GM12878 (cell line): Measurements from ENCODE around the gene RNF121. TPM values are rescaled to one million over a fixed set of nuclear protein-coding genes. Genes with fewer than 3 reads are reported as not detected.

ENCODE experiments used
- ATAC-seq: fragments of 200-7000 bp; cut with Tn5 transposase; 3 replicates; pipeline ENCODE4 v1.9.1; 2020; ENCODE audit warnings: mild to moderate bottlenecking, moderate library complexity
- BruUV-seq: library from RNA; stranded (reverse); fragments of 400-500 nt; replicated peaks from 2 replicates; lab custom pipeline; 2021; lab: Mats Ljungman, UMichigan
- CTCF ChIA-PET: fragments of 300-600 bp; sonication (Branson Sonifier 250); formaldehyde crosslinking; extraction: SDS; loops from one replicate; lab custom pipeline; 2021; ENCODE audit warnings: inconsistent platforms; lab: Yijun Ruan, JAX
- POLR2A ChIA-PET: fragments of 350-600 bp; formaldehyde crosslinking; extraction: SDS; loops from one replicate; lab custom pipeline; 2021; ENCODE audit warnings: inconsistent platforms; lab: Charles Lee
- RAD21 ChIA-PET: fragments of 300-600 bp; sonication (Branson Sonifier 250); formaldehyde crosslinking; loops from one replicate; lab custom pipeline; 2023; ENCODE audit warnings: antibody characterized with exemption; ENCODE audit not compliant: unreplicated experiment; lab: Charles Lee
- SMC1A ChIA-PET: fragments of 300-600 bp; sonication (Branson Sonifier 250); formaldehyde crosslinking; loops from one replicate; lab custom pipeline; 2023; ENCODE audit not compliant: unreplicated experiment, uncharacterized antibody; lab: Charles Lee
- DNase-seq: peaks from one replicate; pipeline ENCODE4 v3.0.0-alpha.2; 2011; ENCODE audit warnings: low read depth, low spot score
- FAIRE-seq: peaks from 3 replicates; lab custom pipeline; 2011; peaks lifted over from hg19 to GRCh38; lab: Jason Lieb, UNC
- H2AFZ ChIP-seq: 2 replicates; pipeline ENCODE4 v1.6.0; 2011; ENCODE audit warnings: low read depth, low read length, control low read depth; ENCODE audit not compliant: control insufficient read depth
- H3K27ac ChIP-seq: 2 replicates; pipeline ENCODE4 v1.5.1; 2011; ENCODE audit warnings: control low read depth; ENCODE audit not compliant: control insufficient read depth, insufficient read depth
- H3K27me3 ChIP-seq, 2 experiments: replicated peaks in 1 of 2; 2 replicates each; pipeline versions ENCODE4 v1.6.0 to v1.6.1; 2011; ENCODE audit warnings: low read length in 1 of 2; ENCODE audit not compliant: control insufficient read depth in 2 of 2, insufficient read depth in 2 of 2
- H3K36me3 ChIP-seq, 2 experiments: 2 replicates each; pipeline ENCODE4 v1.5.1; 2011; ENCODE audit warnings: low read length in 1 of 2; ENCODE audit not compliant: control insufficient read depth in 2 of 2, insufficient read depth in 2 of 2
- H3K4me1 ChIP-seq: 2 replicates; pipeline ENCODE4 v1.6.1; 2011; ENCODE audit warnings: mild to moderate bottlenecking, low read length, moderate library complexity, mixed read lengths; ENCODE audit not compliant: control insufficient read depth, insufficient read depth
- H3K4me2 ChIP-seq: 2 replicates; pipeline ENCODE4 v1.6.0; 2011; ENCODE audit warnings: control low read depth; ENCODE audit not compliant: control insufficient read depth, insufficient read depth
- H3K4me3 ChIP-seq: fragments of 200-600 bp; sonication (generic); 2 replicates; pipeline ENCODE4 v1.5.1; 2016
- H3K79me2 ChIP-seq: 2 replicates; pipeline ENCODE4 v1.6.0; 2011; ENCODE audit warnings: low read length; ENCODE audit not compliant: control insufficient read depth, insufficient read depth
- H3K9ac ChIP-seq: 2 replicates; pipeline ENCODE4 v1.8.0; 2011; ENCODE audit warnings: low read length, control low read depth, mixed read lengths; ENCODE audit not compliant: control insufficient read depth, insufficient read depth
- H3K9me3 ChIP-seq: replicated peaks from 3 replicates; pipeline ENCODE4 v1.5.1; 2011; ENCODE audit warnings: mild to moderate bottlenecking, low read length; ENCODE audit not compliant: control insufficient read depth, insufficient read depth
- H4K20me1 ChIP-seq: 2 replicates; pipeline ENCODE4 v1.6.0; 2011; ENCODE audit not compliant: control insufficient read depth, insufficient read depth
- CEBPB ChIP-seq, 2 experiments: fragments of 150-350 bp in 1 of 2; IDR thresholded peaks; 2 replicates each; pipeline ENCODE4 v1.6.1; 2012 to 2014; ENCODE audit warnings: low read depth in 2 of 2, low read length in 2 of 2, borderline replicate concordance in 1 of 2, inconsistent platforms in 1 of 2
- FOS ChIP-seq: IDR thresholded peaks from 3 replicates; pipeline ENCODE4 v1.6.1; 2011; ENCODE audit warnings: borderline replicate concordance; ENCODE audit not compliant: insufficient read length; ENCODE audit errors: extremely low read depth
- GATAD2B ChIP-seq: fragments of 450-650 bp; conservative IDR thresholded peaks from 2 replicates; pipeline ENCODE4 v1.6.1; 2017; ENCODE audit warnings: low read depth, mild to moderate bottlenecking, moderate library complexity
- IKZF2 ChIP-seq, 2 experiments: fragments of 450-650 bp; IDR thresholded peaks; 2 replicates each; pipeline ENCODE4 v1.6.1; 2017; ENCODE audit warnings: mild to moderate bottlenecking in 2 of 2, moderate library complexity in 2 of 2
- MEF2A ChIP-seq: IDR thresholded peaks from 2 replicates; pipeline ENCODE4 v1.6.1; 2011; ENCODE audit warnings: low read depth, mild to moderate bottlenecking, low read length, moderate library complexity; ENCODE audit not compliant: insufficient read depth
- PAX8 ChIP-seq: fragments of 450-650 bp; IDR thresholded peaks from 2 replicates; pipeline ENCODE4 v1.6.1; 2017; ENCODE audit warnings: mild to moderate bottlenecking, moderate library complexity
- POLR2A ChIP-seq: IDR thresholded peaks from 2 replicates; pipeline ENCODE4 v1.6.1; 2011; ENCODE audit warnings: low read depth, mild to moderate bottlenecking, low read length
- RAD21 ChIP-seq: IDR thresholded peaks from 2 replicates; pipeline ENCODE4 v1.6.1; 2011; ENCODE audit warnings: mild to moderate bottlenecking, low read depth, low read length, moderate library complexity; ENCODE audit not compliant: insufficient read depth
- STAT3 ChIP-seq: IDR thresholded peaks from 2 replicates; pipeline ENCODE4 v1.6.1; 2011; ENCODE audit warnings: low read depth, low read length, improper control_type of control experiment
- SUPT20H ChIP-seq: IDR thresholded peaks from 2 replicates; pipeline ENCODE4 v1.6.1; 2011; ENCODE audit warnings: low read depth, mild to moderate bottlenecking, low read length, moderate library complexity, borderline replicate concordance; ENCODE audit not compliant: control insufficient read depth
- TBL1XR1 ChIP-seq: IDR thresholded peaks from 2 replicates; pipeline ENCODE4 v1.6.1; 2012; ENCODE audit warnings: low read depth, low read length, improper control_type of control experiment
- ZNF622 ChIP-seq: fragments of 450-650 bp; IDR thresholded peaks from 2 replicates; pipeline ENCODE4 v1.6.1; 2017; ENCODE audit warnings: mild to moderate bottlenecking, inconsistent platforms
- WGBS: methylation state at CpG from one replicate; pipeline ENCODE4 v1.1.6; 2016; ENCODE audit warnings: low lambda C conversion rate; ENCODE audit not compliant: insufficient replicate concordance, insufficient coverage; ENCODE audit errors: missing lambda C conversion rate; 5-methylcytosine and 5-hydroxymethylcytosine counted together
- in situ Hi-C: fragments of 300-500 bp; cut with MboI; formaldehyde crosslinking; loops from 9 replicates; pipeline ENCODE4 v1.14.3; 2018; ENCODE audit warnings: mixed read lengths
- intact Hi-C: fragments of 100-400 bp; cut with micrococcal nuclease; formaldehyde crosslinking; loops from one replicate; pipeline ENCODE4 v1.14.2; 2022; ENCODE audit not compliant: unreplicated experiment
- polyA plus RNA-seq, 11 experiments: library from polyadenylated mRNA; depleted of rRNA in 4 of 11; unstranded in 6 of 11; stranded (reverse) in 5 of 11; fragments of >200 nt; fragmentation: Nextera tagmentation in 4 of 11; fragmentation: Illumina TruSeq in 1 of 11; extraction: Ambion mirVana in 4 of 11; extraction: Trizol in 1 of 11; gene quantifications; 1 replicate in 1 of 11; 2 replicates in 10 of 11; pipeline versions ENCODE4 v1.2.1 to v1.2.3, GENCODE V29; 2011 to 2016; ENCODE audit warnings: inconsistent platforms in 2 of 11, missing spikeins in 2 of 11, low read depth in 1 of 11
- total RNA-seq, 4 experiments: library from RNA; depleted of rRNA in 3 of 4; stranded (reverse); fragments of >200 nt in 3 of 4; fragmentation: Illumina TruSeq in 1 of 4; extraction: Trizol in 1 of 4; gene quantifications; 2 replicates each; pipeline versions ENCODE4 v1.2.1 to v1.2.3, GENCODE V29; 2013 to 2021
- TF ChIP-seq, protein P1 (sequence below): IDR thresholded peaks from 2 replicates; pipeline ENCODE4 v1.6.1; 2012; ENCODE audit warnings: low read depth, low read length, improper control_type of control experiment
- TF ChIP-seq, protein P2 (sequence below): IDR thresholded peaks from 2 replicates; pipeline ENCODE4 v1.6.1; 2012; ENCODE audit warnings: low read depth, low read length, improper control_type of control experiment

RNF121 gene
- total and polyA plus RNA-seq, 10 of the 15 experiments (the other 5 are each of a cell fraction or from before 2014, with no cell fraction given): 8.6 to 73.7 (median 32.7) TPM

DNA sequence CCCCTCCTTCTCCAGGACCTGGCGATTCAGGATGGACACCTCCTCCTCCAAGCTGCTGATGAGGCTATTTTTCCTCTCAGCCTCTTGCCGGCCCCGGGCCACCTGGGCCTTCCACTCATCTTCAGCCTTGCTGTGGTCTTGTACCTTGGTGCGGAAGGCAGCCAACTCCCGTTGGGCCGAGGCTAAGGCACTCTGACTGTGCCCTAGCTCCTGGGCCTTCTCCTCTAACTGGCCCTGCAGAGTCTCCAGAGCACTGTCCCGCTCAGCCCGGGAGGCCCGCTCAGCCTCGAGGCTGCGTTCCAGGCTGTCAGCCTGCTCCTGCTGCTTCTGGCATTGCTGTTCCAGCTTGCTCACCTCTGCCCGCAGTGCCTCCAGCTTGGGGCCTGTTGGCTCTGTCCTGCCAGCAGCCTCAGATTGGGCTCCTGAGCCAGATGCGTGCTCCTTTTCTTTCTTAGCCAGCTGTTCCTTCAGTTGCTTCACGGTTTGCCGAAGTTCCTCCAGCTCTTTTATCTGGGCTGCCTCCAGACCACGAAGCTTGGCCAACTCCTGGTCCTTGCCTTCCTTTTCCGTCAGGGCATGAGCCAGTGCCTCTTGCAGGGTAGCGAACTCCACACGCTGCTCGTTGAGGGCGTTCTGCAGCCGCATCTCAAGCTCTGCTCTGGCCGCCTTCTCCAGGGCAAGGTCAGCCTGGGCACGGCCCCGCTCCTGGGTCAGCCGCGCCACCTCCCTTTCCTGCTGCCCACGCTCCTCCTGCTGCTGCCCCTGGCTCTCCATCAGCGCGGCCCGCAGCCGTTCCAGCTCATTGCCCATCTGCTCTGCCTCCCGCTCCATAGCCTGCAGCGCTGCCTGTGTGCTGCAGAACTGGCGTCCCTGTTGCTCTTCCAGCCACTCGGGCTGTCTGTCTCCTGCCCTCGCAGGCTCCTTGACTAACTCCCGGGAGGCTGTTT lies 85.2 kb downstream of the RNF121 start:
- FAIRE-seq (no peak), DNase-seq (no peak), ATAC-seq (no peak)
- Histone ChIP-seq H3K9me3 (no peaks in the 10 kb centered on the region), H4K20me1 (0 out of 2 replicates have a peak, but pooled peaks cover 3% of the 10 kb centered on the region), H3K36me3 (peaks cover 45 to 66% of the 10 kb centered on the region in 2 experiments), H2AFZ (no peak overlapping the region), H3K27me3 (no peaks in the 10 kb centered on the region), H3K4me1 (no peaks in the 10 kb centered on the region), H3K4me3 (no peak overlapping the region), H3K27ac (no peak overlapping the region), H3K4me2 (no peak overlapping the region), H3K9ac (no peak overlapping the region), H3K79me2 (no peaks in the 10 kb centered on the region)
- in situ Hi-C loops (no loop called here), intact Hi-C loops (no loop called here)
- 98% methylated on average over 38 of the region's 38 CpGs for WGBS
- TF ChIP-seq ZNF622: no peak
- TF ChIP-seq POLR2A: peak; percentile 50; the same call in 1 of the 2 replicates
- ChIA-PET RAD21 (interaction anchor here (1.1 to 4.5 kb wide), 4 partner anchors 22 to 130 kb away, joined by 4 to 51 read pairs (median 6); no protein-coding TSS in a partner anchor), POLR2A (no interaction called here), SMC1A (interaction anchor here (1.0 to 7.3 kb wide), 8 partner anchors 9 to 417 kb away, joined by 3 to 64 read pairs (median 4); partner anchors contain the start of gene IL18BP), CTCF (interaction anchor here (0.6 to 9.0 kb wide), 11 partner anchors 13 to 417 kb away, joined by 3 to 138 read pairs (median 3); no protein-coding TSS in a partner anchor)
- no TSS peak for BruUV-seq

DNA sequence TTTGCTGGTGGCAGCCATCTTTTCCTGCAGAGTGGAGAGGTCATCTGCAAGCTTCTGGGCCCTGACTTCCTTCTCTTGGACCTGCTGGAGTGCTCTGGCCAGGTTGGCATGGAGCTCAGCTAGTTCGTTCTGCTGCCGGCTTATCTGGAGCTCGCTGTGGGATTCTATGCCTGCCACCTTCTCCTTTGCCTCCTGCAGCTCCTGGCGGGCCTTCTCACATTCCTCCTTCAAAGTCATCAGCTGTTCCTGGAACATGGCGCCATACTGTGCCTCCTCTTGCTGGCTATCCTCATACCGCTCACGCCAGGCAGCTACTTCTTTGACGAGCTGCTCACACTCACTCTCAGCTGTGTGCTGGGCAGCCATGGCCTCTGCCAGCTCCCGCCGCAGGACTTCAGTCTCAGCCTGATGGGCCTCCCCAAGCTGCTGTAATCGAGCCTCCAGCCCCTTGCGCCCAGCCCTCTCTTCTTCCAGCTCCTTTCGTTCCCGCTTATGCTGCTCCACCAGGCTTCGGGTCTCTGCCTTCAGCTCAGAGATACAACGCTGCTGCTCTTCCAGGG lies 86.0 kb downstream of the RNF121 start:
- TSS peak; percentile 74 for BruUV-seq
- ATAC-seq: no peak
- H3K4me1 ChIP-seq: no peaks in the 10 kb centered on the region
- in situ Hi-C loops (no loop called here), intact Hi-C loops (loop anchor here (1.0 kb wide), 1 partner anchor 38 kb away; no protein-coding TSS in a partner anchor)
- POLR2A ChIA-PET: no interaction called here
- H3K4me2 ChIP-seq: no peak overlapping the region
- SMC1A ChIA-PET: interaction anchor here (0.8 to 7.3 kb wide), 11 partner anchors 10 to 416 kb away, joined by 3 to 64 read pairs (median 4); partner anchors contain the start of gene IL18BP
- H4K20me1 ChIP-seq: 0 out of 2 replicates have a peak, but pooled peaks cover 3% of the 10 kb centered on the region
- H3K27ac ChIP-seq: no peak overlapping the region
- no peak overlapping the region for H2AFZ ChIP-seq
- CTCF ChIA-PET: interaction anchor here (0.6 to 9.0 kb wide), 19 partner anchors 10 to 299 kb away, joined by 3 to 138 read pairs (median 4); partner anchors contain the start of genes IL18BP, RNF121 and XNDC1N
- no peak for DNase-seq
- H3K27me3 ChIP-seq: no peaks in the 10 kb centered on the region
- no peaks in the 10 kb centered on the region for H3K79me2 ChIP-seq
- no peaks in the 10 kb centered on the region for H3K9me3 ChIP-seq
- FAIRE-seq: no peak
- no peak overlapping the region for H3K4me3 ChIP-seq
- RAD21 ChIA-PET: interaction anchor here (1.1 to 4.5 kb wide), 9 partner anchors 10 to 416 kb away, joined by 3 to 51 read pairs (median 5); partner anchors contain the start of genes RNF121 and XNDC1N
- H3K36me3 ChIP-seq: peaks cover 47 to 68% of the 10 kb centered on the region in 2 experiments
- 95% methylated on average over 16 of the region's 16 CpGs for WGBS
- H3K9ac ChIP-seq: no peak overlapping the region
- TF ChIP-seq, protein P1, sequence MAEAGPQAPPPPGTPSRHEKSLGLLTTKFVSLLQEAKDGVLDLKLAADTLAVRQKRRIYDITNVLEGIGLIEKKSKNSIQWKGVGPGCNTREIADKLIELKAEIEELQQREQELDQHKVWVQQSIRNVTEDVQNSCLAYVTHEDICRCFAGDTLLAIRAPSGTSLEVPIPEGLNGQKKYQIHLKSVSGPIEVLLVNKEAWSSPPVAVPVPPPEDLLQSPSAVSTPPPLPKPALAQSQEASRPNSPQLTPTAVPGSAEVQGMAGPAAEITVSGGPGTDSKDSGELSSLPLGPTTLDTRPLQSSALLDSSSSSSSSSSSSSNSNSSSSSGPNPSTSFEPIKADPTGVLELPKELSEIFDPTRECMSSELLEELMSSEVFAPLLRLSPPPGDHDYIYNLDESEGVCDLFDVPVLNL: no peak
- no peak for TF ChIP-seq IKZF2 (IDR thresholded peaks at IDR 0.05)
- TF ChIP-seq FOS: no peak
- TF ChIP-seq TBL1XR1: no peak
- no peak for TF ChIP-seq PAX8
- TF ChIP-seq SUPT20H: no peak
- TF ChIP-seq GATAD2B: no peak
- no peak for TF ChIP-seq CEBPB (IDR thresholded peaks at IDR 0.05; ENCODE audit: borderline replicate concordance in 1 of 2, low read depth in 2 of 2, low read length in 2 of 2)
- no peak for TF ChIP-seq RAD21
- TF ChIP-seq, protein P2, sequence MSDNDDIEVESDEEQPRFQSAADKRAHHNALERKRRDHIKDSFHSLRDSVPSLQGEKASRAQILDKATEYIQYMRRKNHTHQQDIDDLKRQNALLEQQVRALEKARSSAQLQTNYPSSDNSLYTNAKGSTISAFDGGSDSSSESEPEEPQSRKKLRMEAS: no peak
- no peak for TF ChIP-seq STAT3
- TF ChIP-seq MEF2A: no peak
